NCI-H146 treated with DMSO at 0.1 percent for 48 hours (cell line): ENCODE results near the gene RPE65.
"Not testable (repeated sequence)": the region's sequence is repeated elsewhere in the genome, so short reads cannot be mapped to it uniquely, and the experiment has no call there.

Experiments used
- DNase-seq: peaks from one replicate; lab custom pipeline; 2025; ENCODE audit not compliant: unreplicated experiment; lab: John Stamatoyannopoulos, UW

RPE65 gene

GRCh38 chr1:68454534-68454933, 4.8 kb upstream of the RPE65 start:
- DNase-seq, result no peak

- no peak for DNase-seq
Measured at GRCh38 chr1:68453060-68453670, 3.4 kb upstream of the RPE65 start.

- DNase-seq, result no peak
Measured at GRCh38 chr1:68448365-68448764, 1.4 kb downstream of the RPE65 start.

GRCh38 chr1:68445709-68446108, 4.0 kb downstream of the RPE65 start:
- DNase-seq, result no peak

- peak; percentile 0 for DNase-seq
Measured at GRCh38 chr1:68442822-68443556, 6.8 kb downstream of the RPE65 start.

- DNase-seq, result no peak
Measured at GRCh38 chr1:68442006-68442405, 7.7 kb downstream of the RPE65 start.

GRCh38 chr1:68438310-68438709, 11.4 kb downstream of the RPE65 start:
- no peak for DNase-seq

- DNase-seq, result no peak
Measured at GRCh38 chr1:68433395-68433794, 16.4 kb downstream of the RPE65 start.

- no peak for DNase-seq
Measured at GRCh38 chr1:68431076-68431475, 18.7 kb downstream of the RPE65 start.

GRCh38 chr1:68429233-68429808, 20.4 kb downstream of the RPE65 start:
- DNase-seq, result no peak

- no peak for DNase-seq
Measured at GRCh38 chr1:68426594-68426993, 23.2 kb downstream of the RPE65 start.

GRCh38 chr1:68421350-68421749, 28.4 kb downstream of the RPE65 start:
- DNase-seq, result no peak

GRCh38 chr1:68409426-68409825, 40.3 kb downstream of the RPE65 start:
- DNase-seq, result no peak

GRCh38 chr1:68401506-68401905, 48.2 kb downstream of the RPE65 start:
- no peak for DNase-seq

- DNase-seq, result not testable (repeated sequence)
Measured at GRCh38 chr1:68395575-68395974, 54.2 kb downstream of the RPE65 start.

GRCh38 chr1:68392474-68392873, 57.3 kb downstream of the RPE65 start:
- not testable (repeated sequence) for DNase-seq

GRCh38 chr1:68385798-68386524, 63.8 kb downstream of the RPE65 start:
- DNase-seq, result not testable (repeated sequence)

GRCh38 chr1:68384872-68385411, 64.8 kb downstream of the RPE65 start:
- DNase-seq, result no peak

GRCh38 chr1:68384321-68384813, 65.4 kb downstream of the RPE65 start:
- no peak for DNase-seq

GRCh38 chr1:68383092-68383491, 66.7 kb downstream of the RPE65 start:
- DNase-seq, result no peak

GRCh38 chr1:68379085-68379478, 70.7 kb downstream of the RPE65 start:
- no peak for DNase-seq
